K562 (cell line): ENCODE measurements around the gene PNCK. TPM values are rescaled to one million over a fixed set of nuclear protein-coding genes. Genes with fewer than 3 reads are reported as not detected.

Experiments used
- ATAC-seq: fragments of 200-7000 bp; cut with Tn5 transposase; 3 replicates; pipeline ENCODE4 v1.9.1; 2020; ENCODE audit warnings: moderate library complexity
- BruUV-seq: library from RNA; stranded (reverse); fragments of 400-500 nt; replicated peaks from 2 replicates; lab custom pipeline; 2021; lab: Mats Ljungman, UMichigan
- CTCF ChIA-PET: fragments of 300-600 bp; formaldehyde crosslinking; extraction: SDS; loops from one replicate; lab custom pipeline; 2021; ENCODE audit warnings: low intra/inter-chr PET ratio; lab: Yijun Ruan, JAX
- POLR2A ChIA-PET: fragments of 300-600, 350-650 bp; sonication (Branson Sonifier 250); formaldehyde crosslinking; extraction: SDS; loops from one replicate; lab custom pipeline; 2021; ENCODE audit warnings: antibody characterized with exemption, inconsistent platforms; lab: Yijun Ruan, JAX
- DNase-seq, 4 experiments: peaks; one replicate each; pipeline versions ENCODE4 v3.0.0 to v3.0.0-alpha.2; 2011 to 2018; ENCODE audit warnings: low spot score in 3 of 4, mixed read lengths in 3 of 4; ENCODE audit errors: extremely low read depth in 1 of 4
- FAIRE-seq: peaks from 2 replicates; lab custom pipeline; 2011; peaks lifted over from hg19 to GRCh38; lab: Jason Lieb, UNC
- H2AFZ ChIP-seq: 2 replicates; pipeline ENCODE4 v1.6.0; 2011; ENCODE audit warnings: low read depth, low read length, control low read depth, inconsistent platforms
- H3K27ac ChIP-seq: fragments of 200-600 bp; 3 replicates; pipeline ENCODE4 v1.8.0; 2011; ENCODE audit warnings: low read depth, mild to moderate bottlenecking, control low read depth, inconsistent platforms, low read length, moderate library complexity, mixed read lengths; ENCODE audit errors: extremely low read depth
- H3K27me3 ChIP-seq, 2 experiments: fragments of 300-600 bp in 1 of 2; 2 replicates in 1 of 2; 3 replicates in 1 of 2; pipeline versions ENCODE4 v1.6.0 to v1.8.0; 2011; ENCODE audit warnings: inconsistent platforms in 2 of 2, low read length in 2 of 2, mild to moderate bottlenecking in 1 of 2, mixed read lengths in 1 of 2, moderate library complexity in 1 of 2; ENCODE audit not compliant: control insufficient read depth in 2 of 2, insufficient read depth in 2 of 2
- H3K36me3 ChIP-seq: fragments of 300-600 bp; 3 replicates; pipeline ENCODE4 v1.8.0; 2011; ENCODE audit warnings: mild to moderate bottlenecking, low read length, inconsistent platforms; ENCODE audit not compliant: control insufficient read depth, insufficient read depth
- H3K4me1 ChIP-seq, 2 experiments: fragments of 200-600 bp in 1 of 2; replicated peaks in 1 of 2; 2 replicates in 1 of 2; 3 replicates in 1 of 2; pipeline versions ENCODE4 v1.5.1 to v1.8.0; 2011; ENCODE audit warnings: inconsistent platforms in 2 of 2, low read length in 2 of 2, mild to moderate bottlenecking in 1 of 2, mixed read lengths in 1 of 2, moderate library complexity in 1 of 2; ENCODE audit not compliant: control insufficient read depth in 2 of 2, insufficient read depth in 2 of 2
- H3K4me2 ChIP-seq: 2 replicates; pipeline ENCODE4 v1.6.1; 2011; ENCODE audit warnings: low read length, control low read depth, inconsistent platforms, mixed read lengths; ENCODE audit not compliant: insufficient read depth
- H3K4me3 ChIP-seq: fragments of 200-600 bp; sonication (generic), shearing (Covaris generic); 2 replicates; pipeline ENCODE4 v1.5.1; 2016; ENCODE audit warnings: control low read depth, inconsistent platforms
- H3K79me2 ChIP-seq: fragments of 200-600 bp; 3 replicates; pipeline ENCODE4 v1.8.0; 2011; ENCODE audit warnings: low read length, inconsistent platforms; ENCODE audit not compliant: control insufficient read depth, insufficient read depth
- H3K9ac ChIP-seq, 2 experiments: 2 replicates each; pipeline versions ENCODE4 v1.6.0 to v1.6.1; 2011; ENCODE audit warnings: low read depth in 2 of 2, low read length in 2 of 2, control low read depth in 1 of 2, inconsistent platforms in 1 of 2, mild to moderate bottlenecking in 1 of 2, mixed read lengths in 1 of 2; ENCODE audit not compliant: insufficient read depth in 1 of 2
- H3K9me1 ChIP-seq: one replicate; pipeline ENCODE4 v1.6.0; 2011; ENCODE audit warnings: inconsistent platforms, mild to moderate bottlenecking, low read length, moderate library complexity; ENCODE audit not compliant: control insufficient read depth, insufficient read depth
- H3K9me3 ChIP-seq: replicated peaks from 2 replicates; pipeline ENCODE4 v1.5.1; 2011; ENCODE audit warnings: low read depth, low read length, inconsistent platforms; ENCODE audit not compliant: control insufficient read depth, insufficient read depth
- H4K20me1 ChIP-seq: replicated peaks from 2 replicates; pipeline ENCODE4 v1.6.1; 2011; ENCODE audit warnings: low read length, inconsistent platforms, mixed read lengths; ENCODE audit not compliant: control insufficient read depth, insufficient read depth
- CEBPB ChIP-seq: fragments of 450-650 bp; IDR thresholded peaks from 2 replicates; pipeline ENCODE4 v1.6.1; 2016; ENCODE audit warnings: missing genetic modification characterization, missing compliant biosample characterization
- ZNF79 ChIP-seq: fragments of 250-450 bp; sonication (Bioruptor Pico); IDR thresholded peaks from 2 replicates; pipeline ENCODE4 v1.4.0; 2020; ENCODE audit warnings: low read depth, mild to moderate bottlenecking, moderate library complexity
- WGBS: fragments of 100-300 bp; shearing (Covaris generic); methylation state at CpG from one replicate; pipeline ENCODE4 v1.1.6; 2016; ENCODE audit warnings: low coverage, mixed read lengths; ENCODE audit not compliant: insufficient coverage; ENCODE audit errors: missing lambda C conversion rate; 5-methylcytosine and 5-hydroxymethylcytosine counted together
- in situ Hi-C: fragments of 300-500 bp; cut with MboI; formaldehyde crosslinking; loops from 4 replicates; pipeline ENCODE4 v1.15.0; 2018; ENCODE audit warnings: inconsistent platforms, mixed read lengths
- intact Hi-C: fragments of 100-400 bp; cut with micrococcal nuclease; formaldehyde crosslinking; loops from 2 replicates; pipeline ENCODE4 v1.14.2; 2022
- polyA plus RNA-seq, 8 experiments: library from polyadenylated mRNA; depleted of rRNA in 4 of 8; stranded (reverse) in 5 of 8; unstranded in 3 of 8; fragments of >200 nt; fragmentation: Nextera tagmentation in 2 of 8; fragmentation: Illumina TruSeq in 1 of 8; extraction: Ambion mirVana in 2 of 8; extraction: Trizol in 1 of 8; gene quantifications; 2 replicates each; pipeline versions ENCODE4 v1.2.1 to v1.2.3, GENCODE V29; 2011 to 2014; ENCODE audit warnings: inconsistent platforms in 1 of 8, missing spikeins in 1 of 8
- total RNA-seq, 7 experiments: library from RNA; depleted of rRNA in 6 of 7; stranded (reverse); fragments of >200 nt in 6 of 7; fragmentation: Illumina TruSeq in 2 of 7; extraction: Trizol in 2 of 7; gene quantifications; 2 replicates each; pipeline versions ENCODE4 v1.2.1 to v1.2.3, GENCODE V29; 2011 to 2021; ENCODE audit warnings: low replicate concordance in 1 of 7

PNCK gene
- total and polyA plus RNA-seq, 9 of the 15 experiments (the other 6 are each of a cell fraction or from before 2014, with no cell fraction given), result 0.13 to 7.5 (median 1.2) TPM; not detected in 1

DNA sequence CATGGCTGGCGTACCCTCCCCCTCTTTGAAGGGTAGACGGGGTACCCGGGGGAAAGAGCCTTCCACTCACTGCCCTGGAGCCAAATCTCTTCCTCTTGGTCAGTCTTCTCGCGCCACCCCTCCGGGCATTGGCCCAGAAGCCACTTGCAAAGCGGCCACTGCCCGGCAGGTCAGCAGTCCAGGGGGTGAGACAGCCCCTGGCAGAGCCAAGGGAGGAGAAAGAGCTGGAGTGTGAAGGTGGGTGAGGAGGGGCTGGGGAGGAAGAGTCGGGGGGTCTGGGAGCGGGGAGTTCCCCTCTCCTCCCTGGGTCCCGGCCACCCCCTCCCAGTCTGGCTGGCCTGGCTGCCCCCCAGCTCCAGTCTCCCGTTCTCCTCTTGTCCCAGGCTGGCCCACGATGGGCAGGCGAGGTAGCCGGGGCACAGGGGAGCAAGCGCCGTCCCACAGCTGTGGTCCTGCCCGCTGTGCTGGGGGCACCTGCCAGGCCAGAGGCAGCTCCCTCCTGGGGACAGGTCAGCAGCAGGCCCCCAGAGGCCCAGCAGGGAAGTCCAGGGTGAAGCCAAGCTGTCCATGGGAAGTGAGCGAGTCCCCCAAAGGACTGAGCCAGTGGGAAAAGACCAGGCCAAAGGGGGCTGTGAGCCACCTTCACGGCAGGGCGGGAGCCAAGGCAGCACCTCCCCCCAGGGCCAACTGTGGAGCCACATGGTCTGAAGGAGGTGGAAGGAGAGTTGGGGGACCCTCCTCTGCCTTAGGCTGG lies 48.2 kb downstream of the PNCK start:
- TF ChIP-seq ZNF79 (CRISPR knock-in tag), result no peak
- TF ChIP-seq CEBPB (tag), result no peak
- no peak overlapping the region for H3K27ac ChIP-seq
- no peak overlapping the region for H3K4me2 ChIP-seq
- 23% methylated on average over 8 of the region's 21 CpGs for WGBS
- in situ Hi-C loops, result no loop called here
- no peak overlapping the region for H3K9ac ChIP-seq
- BruUV-seq, result no TSS peak
- H4K20me1 ChIP-seq, result peaks cover 7% of the 10 kb centered on the region; the same call in 1 of the 2 replicates
- peaks cover 21 to 75% of the 10 kb centered on the region in 2 experiments; a peak in 4 of 5 replicates for H3K27me3 ChIP-seq
- no peak overlapping the region for H2AFZ ChIP-seq
- no peaks in the 10 kb centered on the region for H3K79me2 ChIP-seq
- no peaks in the 10 kb centered on the region for H3K9me1 ChIP-seq
- H3K9me3 ChIP-seq, result no peaks in the 10 kb centered on the region
- H3K36me3 ChIP-seq, result no peaks in the 10 kb centered on the region
- ATAC-seq (no peak), FAIRE-seq (no peak), DNase-seq (no peak)
- peaks cover 0 to 20% of the 10 kb centered on the region in 2 experiments; a peak in 2 of 5 replicates for H3K4me1 ChIP-seq
- intact Hi-C loops, result no loop called here
- ChIA-PET POLR2A (interaction anchor here (0.5 kb wide), 1 partner anchor 220 kb away, joined by 3 read pairs; no protein-coding TSS in a partner anchor), CTCF (no interaction called here)
- H3K4me3 ChIP-seq, result no peak overlapping the region
